Fibroblast of mammary gland (primary cell): ENCODE data around the gene CD24.
"Not testable (repeated sequence)": the region's sequence is repeated elsewhere in the genome, so short reads cannot be mapped to it uniquely, and the experiment has no call there.

ENCODE experiments used
- DNase-seq: peaks from one replicate; pipeline ENCODE4 v3.0.0-alpha.2; 2010; ENCODE audit warnings: low read depth
- H3K4me3 ChIP-seq: 2 replicates; pipeline ENCODE4 v1.5.1; 2011; ENCODE audit warnings: low read depth, mild to moderate bottlenecking, low read length, moderate library complexity; ENCODE audit not compliant: control insufficient read depth
- CTCF ChIP-seq: conservative IDR thresholded peaks from 2 replicates; pipeline ENCODE4 v1.5.1; 2011; ENCODE audit warnings: low read depth, low read length, inconsistent platforms; ENCODE audit not compliant: control insufficient read depth, insufficient read depth

Gene CD24

GRCh38 chr6:106974336-106974998 is at the start of gene CD24:
TSS of gene CD24 (minus strand) at chr6:106974729. CDS start at chr6:106974646, 83 bp downstream.
- no peak for DNase-seq
- no peak for TF ChIP-seq CTCF
- H3K4me3 ChIP-seq, result peak within 1 kb of the TSS; percentile 28

- no peak for DNase-seq
- H3K4me3 ChIP-seq, result no peak overlapping the region
- TF ChIP-seq CTCF, result no peak
Observed at GRCh38 chr6:107021446-107022185, 47.1 kb upstream of the CD24 start.

GRCh38 chr6:107020239-107020638 is 45.7 kb upstream of the CD24 start:
- no peak for TF ChIP-seq CTCF
- no peak overlapping the region for H3K4me3 ChIP-seq
- DNase-seq, result no peak

- not testable (repeated sequence) for DNase-seq, H3K4me3 ChIP-seq
Observed at GRCh38 chr6:107019628-107020027, 45.1 kb upstream of the CD24 start.

- DNase-seq, result no peak
- H3K4me3 ChIP-seq, result no peak overlapping the region
- no peak for TF ChIP-seq CTCF
Observed at GRCh38 chr6:107019047-107019446, 44.5 kb upstream of the CD24 start.

- H3K4me3 ChIP-seq, result no peak overlapping the region
- no peak for DNase-seq
- no peak for TF ChIP-seq CTCF
Observed at GRCh38 chr6:107009499-107009898, 35.0 kb upstream of the CD24 start.

GRCh38 chr6:106997392-106998158 is 23.0 kb upstream of the CD24 start:
- DNase-seq, result peak; percentile 66
- H3K4me3 ChIP-seq, result no peak overlapping the region
- peak; percentile 97 for TF ChIP-seq CTCF
